ENCODE data around the gene KIF9.
A peak's percentile ranks its signal among the peaks of the same experiment; 100 is the strongest.
"Not testable (repeated sequence)": the region's sequence is repeated elsewhere in the genome, so short reads cannot be mapped to it uniquely, and the experiment has no call there.

KIF9 gene

GRCh38 chr3:47294392-47294791 lies 11.8 kb upstream of the KIF9 start:
- no peak for DNase-seq

- DNase-seq: no peak
Measured at GRCh38 chr3:47293822-47294221, 11.2 kb upstream of the KIF9 start.

GRCh38 chr3:47291754-47292420 lies 9.3 kb upstream of the KIF9 start:
- not testable (repeated sequence) for DNase-seq

- DNase-seq: no peak
Measured at GRCh38 chr3:47291158-47291753, 8.7 kb upstream of the KIF9 start.

- no peak for DNase-seq
Measured at GRCh38 chr3:47288966-47289910, 6.6 kb upstream of the KIF9 start.

GRCh38 chr3:47283591-47284364 lies 1.2 kb upstream of the KIF9 start:
- no peak for DNase-seq

GRCh38 chr3:47283193-47283537 lies 566 bp upstream of the KIF9 start:
- DNase-seq: peak; percentile 48

- DNase-seq: no peak
Measured at GRCh38 chr3:47280519-47280918, 2.1 kb downstream of the KIF9 start.

GRCh38 chr3:47276558-47276957 lies 6.0 kb downstream of the KIF9 start:
- DNase-seq: no peak

- DNase-seq: no peak
Measured at GRCh38 chr3:47274652-47275051, 7.9 kb downstream of the KIF9 start.

GRCh38 chr3:47273564-47273963 lies 9.0 kb downstream of the KIF9 start:
- no peak for DNase-seq

- DNase-seq: no peak
Measured at GRCh38 chr3:47270526-47270925, 12.1 kb downstream of the KIF9 start.

GRCh38 chr3:47267490-47267824 lies 15.1 kb downstream of the KIF9 start:
- DNase-seq: no peak

- DNase-seq: peak; percentile 71
Measured at GRCh38 chr3:47266709-47267489, 15.7 kb downstream of the KIF9 start.

GRCh38 chr3:47265725-47266428 lies 16.7 kb downstream of the KIF9 start:
- no peak for DNase-seq

GRCh38 chr3:47265008-47265407 lies 17.6 kb downstream of the KIF9 start:
- no peak for DNase-seq

GRCh38 chr3:47261301-47261700 lies 21.3 kb downstream of the KIF9 start:
- DNase-seq: no peak

GRCh38 chr3:47260605-47261004 lies 22.0 kb downstream of the KIF9 start:
- no peak for DNase-seq

GRCh38 chr3:47259114-47259513 lies 23.5 kb downstream of the KIF9 start:
- DNase-seq: no peak

- not testable (repeated sequence) for DNase-seq
Measured at GRCh38 chr3:47256331-47256730, 26.3 kb downstream of the KIF9 start.

- no peak for DNase-seq
Measured at GRCh38 chr3:47251689-47252088, 30.9 kb downstream of the KIF9 start.

GRCh38 chr3:47251085-47251484 lies 31.5 kb downstream of the KIF9 start:
- not testable (repeated sequence) for DNase-seq

All from CD4-positive, alpha-beta T cell treated with Interleukin-17A for 4 hours (primary cell).